DLD1 (cell line): ENCODE measurements around the gene ANKS4B.

Experiments
- in situ Hi-C: cut with HindIII; loops from 2 replicates; pipeline ENCODE4 v1.10.0; 2017; ENCODE audit warnings: low sequenced_read_pairs

The ANKS4B gene

GRCh38 chr16:21233521-21234150, at the start of gene ANKS4B:
Gene ANKS4B (plus strand): TSS chr16:21233699. CDS start chr16:21233738, 39 bp downstream.
- in situ Hi-C loops = no loop called here

- in situ Hi-C loops = loop anchor here (25.0 kb wide), 1 partner anchor 103 kb away; the partner anchor contains the start of gene CRYM
These were observed 49.5 kb upstream of the ANKS4B start for GRCh38 chr16:21183995-21184394.

- in situ Hi-C loops = loop anchor here (25.0 kb wide), 1 partner anchor 102 kb away; the partner anchor contains the start of gene CRYM
These were observed 48.7 kb upstream of the ANKS4B start for GRCh38 chr16:21184834-21185233.

- in situ Hi-C loops = loop anchor here (25.0 kb wide), 1 partner anchor 102 kb away; the partner anchor contains the start of gene CRYM
These were observed 47.7 kb upstream of the ANKS4B start for GRCh38 chr16:21185659-21186325.

GRCh38 chr16:21186326-21186691, 47.2 kb upstream of the ANKS4B start:
- in situ Hi-C loops = loop anchor here (25.0 kb wide), 1 partner anchor 101 kb away; the partner anchor contains the start of gene CRYM

GRCh38 chr16:21189311-21189710, 44.2 kb upstream of the ANKS4B start:
- in situ Hi-C loops = loop anchor here (25.0 kb wide), 1 partner anchor 98 kb away; the partner anchor contains the start of gene CRYM

- in situ Hi-C loops = loop anchor here (25.0 kb wide), 1 partner anchor 97 kb away; the partner anchor contains the start of gene CRYM
These were observed 43.5 kb upstream of the ANKS4B start for GRCh38 chr16:21190013-21190412.

GRCh38 chr16:21190599-21190998, 42.9 kb upstream of the ANKS4B start:
- in situ Hi-C loops = loop anchor here (25.0 kb wide), 1 partner anchor 97 kb away; the partner anchor contains the start of gene CRYM

- in situ Hi-C loops = loop anchor here (25.0 kb wide), 1 partner anchor 94 kb away; the partner anchor contains the start of gene CRYM
These were observed 40.5 kb upstream of the ANKS4B start for GRCh38 chr16:21192991-21193390.

GRCh38 chr16:21194771-21195301, 38.7 kb upstream of the ANKS4B start:
- in situ Hi-C loops = loop anchor here (25.0 kb wide), 1 partner anchor 92 kb away; the partner anchor contains the start of gene CRYM

GRCh38 chr16:21195330-21195729, 38.2 kb upstream of the ANKS4B start:
- in situ Hi-C loops = loop anchor here (25.0 kb wide), 1 partner anchor 92 kb away; the partner anchor contains the start of gene CRYM

- in situ Hi-C loops = loop anchor here (25.0 kb wide), 1 partner anchor 90 kb away; the partner anchor contains the start of gene CRYM
These were observed 36.4 kb upstream of the ANKS4B start for GRCh38 chr16:21197112-21197511.

GRCh38 chr16:21197621-21198020, 35.9 kb upstream of the ANKS4B start:
- in situ Hi-C loops = loop anchor here (25.0 kb wide), 1 partner anchor 90 kb away; the partner anchor contains the start of gene CRYM

GRCh38 chr16:21199607-21200218, 33.8 kb upstream of the ANKS4B start:
- in situ Hi-C loops = loop anchor here (25.0 kb wide), 1 partner anchor 88 kb away; the partner anchor contains the start of gene CRYM

GRCh38 chr16:21203155-21203797, 30.2 kb upstream of the ANKS4B start:
- in situ Hi-C loops = no loop called here

GRCh38 chr16:21205303-21205702, 28.2 kb upstream of the ANKS4B start:
- in situ Hi-C loops = no loop called here

- in situ Hi-C loops = no loop called here
These were observed 26.9 kb upstream of the ANKS4B start for GRCh38 chr16:21206550-21206949.

GRCh38 chr16:21208446-21209230, 24.9 kb upstream of the ANKS4B start:
- in situ Hi-C loops = no loop called here

GRCh38 chr16:21211486-21211885, 22.0 kb upstream of the ANKS4B start, which contains the start of gene ZP2:
Gene ZP2 (minus strand): TSS chr16:21211574. CDS start chr16:21211547, 27 bp downstream.
- in situ Hi-C loops = no loop called here
